T-helper 9 cell (primary cell): ENCODE measurements around the gene SLC9A6.
A peak's percentile ranks its signal among the peaks of the same experiment; 100 is the strongest.
"Not testable (repeated sequence)": the region's sequence is repeated elsewhere in the genome, so short reads cannot be mapped to it uniquely, and the experiment has no call there.

Experiments
- DNase-seq: peaks from one replicate; pipeline ENCODE4 v3.0.0-alpha.2; 2020

The SLC9A6 gene

GRCh38 chrX:136064661-136065043 is 79.4 kb downstream of the SLC9A6 start:
- DNase-seq, result no peak

GRCh38 chrX:136065044-136065671 is 79.9 kb downstream of the SLC9A6 start:
- DNase-seq, result peak; percentile 12

- no peak for DNase-seq
Observed at GRCh38 chrX:136067097-136067496, 81.9 kb downstream of the SLC9A6 start.

GRCh38 chrX:136067966-136068365 is 82.7 kb downstream of the SLC9A6 start:
- no peak for DNase-seq

GRCh38 chrX:136076942-136077341 is 91.7 kb downstream of the SLC9A6 start:
- DNase-seq, result no peak

- no peak for DNase-seq
Observed at GRCh38 chrX:136080766-136081165, 95.5 kb downstream of the SLC9A6 start.

GRCh38 chrX:136086521-136086920 is 101.3 kb downstream of the SLC9A6 start:
- DNase-seq, result no peak

GRCh38 chrX:136091898-136092297 is 106.7 kb downstream of the SLC9A6 start:
- DNase-seq, result not testable (repeated sequence)

GRCh38 chrX:136094962-136095361 is 109.7 kb downstream of the SLC9A6 start:
- no peak for DNase-seq
